HCEC 1CT (cell line): ENCODE measurements around the gene NYAP1.
"Not testable (repeated sequence)": the region's sequence is repeated elsewhere in the genome, so short reads cannot be mapped to it uniquely, and the experiment has no call there.

Source experiments
- DNase-seq: peaks from one replicate; pipeline ENCODE4 v3.0.0-alpha.2; 2017

NYAP1 gene

GRCh38 chr7:100516135-100516812 lies 32.5 kb downstream of the NYAP1 start:
- DNase-seq: peak; percentile 93

GRCh38 chr7:100517305-100517704 lies 33.6 kb downstream of the NYAP1 start:
- no peak for DNase-seq

DNA sequence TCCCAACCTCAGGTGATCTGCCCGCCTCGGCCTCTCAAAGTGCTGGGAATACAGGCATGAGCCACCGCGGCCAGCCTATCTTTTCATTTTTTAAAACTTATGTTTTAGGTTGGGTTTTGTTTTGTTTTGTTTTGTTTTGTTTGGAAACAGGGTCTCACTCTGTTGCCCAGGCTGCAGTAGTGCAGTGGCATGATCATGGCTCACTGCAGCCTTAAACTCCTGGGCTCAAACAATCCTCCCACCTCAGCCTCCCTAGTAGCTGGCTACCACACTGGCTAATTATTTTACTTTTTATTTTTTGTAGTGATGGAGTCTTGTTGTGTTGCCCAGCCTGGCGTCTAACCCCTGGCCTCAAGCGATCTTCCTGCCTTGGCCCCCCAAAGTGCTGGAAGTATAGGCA lies 35.9 kb downstream of the NYAP1 start:
- DNase-seq: no peak

GRCh38 chr7:100520138-100520537 lies 36.4 kb downstream of the NYAP1 start:
- no peak for DNase-seq

GRCh38 chr7:100521076-100521475 lies 37.3 kb downstream of the NYAP1 start:
- no peak for DNase-seq

GRCh38 chr7:100521909-100522593 lies 38.3 kb downstream of the NYAP1 start:
- DNase-seq: not testable (repeated sequence)

DNA sequence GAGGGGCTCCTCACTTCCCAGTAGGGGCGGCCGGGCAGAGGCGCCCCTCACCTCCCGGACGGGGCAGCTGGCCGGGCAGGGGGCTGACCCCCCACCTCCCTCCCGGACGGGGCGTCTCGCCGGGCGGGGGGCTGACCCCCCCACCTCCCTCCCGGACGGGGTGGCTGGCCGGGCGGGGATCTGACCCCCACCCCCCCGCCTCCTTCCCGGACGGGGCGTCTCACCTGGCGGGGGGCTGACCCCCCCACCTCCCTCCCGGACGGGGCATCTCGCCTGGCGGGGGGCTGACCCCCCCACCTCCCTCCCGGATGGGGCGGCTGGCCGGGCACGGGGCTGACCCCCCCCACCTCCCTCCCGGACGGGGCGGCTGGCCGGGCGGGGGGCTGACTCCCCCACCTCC lies 39.5 kb downstream of the NYAP1 start:
- DNase-seq: not testable (repeated sequence)

DNA sequence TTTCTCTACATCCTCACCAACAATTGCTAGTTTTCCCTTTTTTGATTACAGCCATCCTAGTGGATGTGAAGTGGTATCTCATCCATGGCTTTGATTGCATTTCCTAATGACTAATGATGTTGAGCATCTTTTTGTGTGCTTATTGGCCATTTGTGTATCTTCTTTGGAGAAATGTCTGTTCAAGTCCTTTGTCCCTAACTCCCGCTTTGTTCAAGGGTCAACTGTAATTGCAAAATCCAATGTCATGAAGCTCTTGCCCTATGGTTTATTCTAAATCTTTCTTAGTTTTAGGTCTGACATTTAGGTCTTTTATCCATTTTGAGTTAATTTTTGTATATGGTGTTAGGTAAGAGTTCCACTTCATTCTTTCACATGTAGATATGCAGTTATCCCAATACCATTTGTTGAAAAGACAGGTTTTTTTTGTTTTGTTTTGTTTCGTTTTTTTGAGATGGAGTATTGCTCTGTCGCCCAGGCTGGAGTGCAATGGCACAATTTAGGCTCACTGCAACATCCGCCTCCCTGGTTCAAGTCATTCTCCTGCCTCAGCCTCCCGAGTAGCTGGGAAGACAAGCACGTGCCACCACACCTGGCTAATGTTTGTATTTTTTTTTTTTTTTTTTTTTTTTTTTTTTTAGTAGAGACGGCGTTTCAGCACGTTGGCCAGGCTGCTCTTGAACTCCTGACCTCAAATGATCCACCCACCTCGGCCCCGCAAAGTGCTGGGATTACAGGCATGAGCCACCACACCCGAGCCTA lies 44.6 kb downstream of the NYAP1 start:
- not testable (repeated sequence) for DNase-seq

DNA sequence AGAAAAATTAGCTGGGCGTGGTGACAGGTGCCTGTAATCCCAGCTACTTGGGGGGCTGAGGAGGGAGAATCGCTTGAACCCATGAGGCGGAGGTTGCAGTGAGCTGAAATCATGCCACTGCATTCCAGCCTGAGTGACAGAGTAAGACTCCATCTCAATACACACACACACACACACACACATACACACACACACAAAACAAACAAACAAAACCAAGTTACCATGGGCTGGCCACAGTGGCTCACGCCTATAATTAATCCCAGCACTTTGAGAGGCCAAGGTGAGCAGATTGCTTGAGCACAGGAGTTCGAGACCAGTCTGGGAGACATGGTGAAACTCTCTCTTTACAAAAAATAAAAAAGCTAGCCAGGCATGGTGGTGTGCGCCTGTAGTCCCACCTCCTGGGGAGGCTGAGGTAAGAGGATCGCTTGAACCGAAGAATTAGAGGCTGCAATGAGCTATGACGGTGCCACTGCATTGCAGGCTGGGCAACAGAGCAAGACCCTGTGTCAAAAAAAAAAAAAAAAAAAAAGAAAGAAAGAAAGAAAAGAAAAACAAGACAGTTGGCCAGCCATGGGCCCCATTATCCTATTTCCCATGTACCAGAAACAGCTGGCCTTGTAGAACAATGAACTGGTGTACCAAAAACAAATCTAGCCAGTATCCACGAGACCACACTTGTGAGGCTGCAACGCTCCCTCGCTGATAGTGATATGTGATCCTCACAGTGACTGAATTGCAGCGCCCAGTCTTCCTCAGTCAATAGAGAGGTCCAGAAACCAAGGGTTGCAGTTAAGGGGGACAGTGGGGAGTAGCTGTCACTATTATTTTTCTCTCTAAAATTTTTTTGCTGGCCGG lies 48.7 kb downstream of the NYAP1 start:
- DNase-seq: no peak

- DNase-seq: not testable (repeated sequence)
Measured at GRCh38 chr7:100535982-100536381, 52.3 kb downstream of the NYAP1 start.

DNA sequence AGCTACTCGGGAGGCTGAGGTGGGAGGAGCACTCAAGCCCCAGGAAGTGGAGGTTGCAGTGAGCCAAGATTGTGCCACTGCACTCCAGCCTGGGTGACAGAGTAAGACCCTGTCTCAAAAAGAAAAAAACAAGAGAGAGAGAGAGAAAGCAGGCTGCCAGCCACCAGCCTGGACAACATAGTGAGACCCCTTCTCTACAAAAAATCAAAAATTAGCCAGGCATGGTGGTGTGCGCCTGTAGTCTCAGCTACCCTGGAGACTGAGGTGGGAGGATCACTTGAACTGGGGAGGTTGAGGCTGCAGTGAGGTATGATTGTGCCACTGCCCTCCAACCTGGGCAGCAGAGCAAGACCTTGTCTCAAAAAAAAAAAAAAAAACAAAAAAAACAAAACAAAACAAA lies 53.0 kb downstream of the NYAP1 start:
- DNase-seq: not testable (repeated sequence)

GRCh38 chr7:100538348-100538653 lies 54.6 kb downstream of the NYAP1 start:
- DNase-seq: no peak

- peak; percentile 100 for DNase-seq
Measured at GRCh38 chr7:100538654-100539435, 55.1 kb downstream of the NYAP1 start, which contains the start of gene AGFG2. Gene AGFG2, plus strand, starts transcription at chr7:100539203. Its CDS starts 144 bp downstream, at chr7:100539347.

- DNase-seq: no peak
Measured at GRCh38 chr7:100539436-100540006, 55.8 kb downstream of the NYAP1 start.

- DNase-seq: no peak
Measured at GRCh38 chr7:100540073-100540723, 56.5 kb downstream of the NYAP1 start.

GRCh38 chr7:100541309-100541708 lies 57.6 kb downstream of the NYAP1 start:
- not testable (repeated sequence) for DNase-seq

DNA sequence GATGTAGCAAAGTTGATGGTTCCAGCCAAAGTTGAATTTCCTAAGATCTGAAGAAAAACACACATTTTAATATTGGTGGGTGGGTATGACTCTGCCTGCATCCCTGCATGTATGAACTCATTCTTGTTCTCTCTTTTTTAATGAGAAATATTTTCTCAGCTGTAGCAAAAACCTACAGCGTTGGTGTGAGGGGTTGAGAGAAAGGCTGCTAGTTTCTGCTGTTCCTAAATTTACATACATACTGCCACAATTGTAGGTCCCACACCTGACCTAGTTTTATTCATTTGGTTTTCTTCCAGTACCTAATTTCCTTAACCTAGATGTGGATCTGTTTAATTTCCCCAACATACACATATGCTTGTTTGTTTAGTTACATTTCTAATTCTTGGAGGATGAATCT lies 59.9 kb downstream of the NYAP1 start:
- no peak for DNase-seq

- no peak for DNase-seq
Measured at GRCh38 chr7:100544386-100544785, 60.7 kb downstream of the NYAP1 start.
